ENCODE measurements around the gene PHLDB2. TPM values are rescaled to one million over a fixed set of nuclear protein-coding genes. Genes with fewer than 3 reads are reported as not detected.
A peak's percentile ranks its signal among the peaks of the same experiment; 100 is the strongest.

The PHLDB2 gene
- total RNA-seq, 2 experiments from 2014 or later, result 5.8 to 6.0 TPM

DNA sequence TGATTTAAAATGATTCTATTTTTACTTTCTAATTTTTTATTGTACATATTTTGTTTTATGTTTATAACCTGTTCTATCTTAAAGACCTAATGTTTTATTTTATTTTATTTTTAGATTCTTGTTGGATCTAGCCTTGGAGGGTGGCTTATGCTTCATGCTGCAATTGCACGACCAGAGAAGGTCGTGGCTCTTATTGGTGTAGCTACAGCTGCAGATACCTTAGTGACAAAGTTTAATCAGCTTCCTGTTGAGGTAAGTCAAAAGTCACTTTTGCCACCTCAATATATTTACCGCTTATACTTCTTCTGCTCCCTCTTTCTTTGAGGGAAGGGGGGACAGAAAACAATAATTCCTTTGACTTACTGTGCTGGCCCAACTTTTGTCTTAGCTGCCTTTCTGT lies 127.7 kb downstream of the PHLDB2 start:
- ChIA-PET CTCF (interaction anchor here (1.2 kb wide), 1 partner anchor 27 kb away, joined by 3 read pairs; no protein-coding TSS in a partner anchor), POLR2A (interaction anchor here (1.0 kb wide), 1 partner anchor 8 kb away, joined by 4 read pairs; the partner anchor contains the start of gene ABHD10)
- H3K4me3 Mint-ChIP-seq, result no peak overlapping the region
- intact Hi-C loops (cut with DNase I, micrococcal nuclease), result loop anchor here in 1 of 2 experiments (5.0 kb wide), 1 partner anchor 56 kb away; no protein-coding TSS in a partner anchor
- TF ChIP-seq, protein P1, sequence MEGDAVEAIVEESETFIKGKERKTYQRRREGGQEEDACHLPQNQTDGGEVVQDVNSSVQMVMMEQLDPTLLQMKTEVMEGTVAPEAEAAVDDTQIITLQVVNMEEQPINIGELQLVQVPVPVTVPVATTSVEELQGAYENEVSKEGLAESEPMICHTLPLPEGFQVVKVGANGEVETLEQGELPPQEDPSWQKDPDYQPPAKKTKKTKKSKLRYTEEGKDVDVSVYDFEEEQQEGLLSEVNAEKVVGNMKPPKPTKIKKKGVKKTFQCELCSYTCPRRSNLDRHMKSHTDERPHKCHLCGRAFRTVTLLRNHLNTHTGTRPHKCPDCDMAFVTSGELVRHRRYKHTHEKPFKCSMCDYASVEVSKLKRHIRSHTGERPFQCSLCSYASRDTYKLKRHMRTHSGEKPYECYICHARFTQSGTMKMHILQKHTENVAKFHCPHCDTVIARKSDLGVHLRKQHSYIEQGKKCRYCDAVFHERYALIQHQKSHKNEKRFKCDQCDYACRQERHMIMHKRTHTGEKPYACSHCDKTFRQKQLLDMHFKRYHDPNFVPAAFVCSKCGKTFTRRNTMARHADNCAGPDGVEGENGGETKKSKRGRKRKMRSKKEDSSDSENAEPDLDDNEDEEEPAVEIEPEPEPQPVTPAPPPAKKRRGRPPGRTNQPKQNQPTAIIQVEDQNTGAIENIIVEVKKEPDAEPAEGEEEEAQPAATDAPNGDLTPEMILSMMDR (IDR thresholded peaks at IDR 0.05), result no peak
- no peaks in the 10 kb centered on the region for H3K27me3 Mint-ChIP-seq
- ATAC-seq (ENCODE audit: poor library complexity), result no peak
- Histone ChIP-seq H3K27ac (ENCODE audit: low read depth in 1 of 2, low read length in 2 of 2) (no peak overlapping the region), H3K4me1 (ENCODE audit: insufficient read depth, low read length) (no peaks in the 10 kb centered on the region), H3K4me3 (ENCODE audit: low read length) (no peak overlapping the region), H3K9me3 (ENCODE audit: control insufficient read depth in 1 of 2, insufficient read depth in 1 of 2, low read length in 2 of 2) (no peaks in the 10 kb centered on the region), H3K36me3 (ENCODE audit: insufficient read depth, low read length) (peaks cover 44% of the 10 kb centered on the region), H3K27me3 (ENCODE audit: control insufficient read depth in 1 of 2, insufficient read depth in 2 of 2, low read length in 2 of 2) (no peaks in the 10 kb centered on the region)
- no peaks in the 10 kb centered on the region for H3K9me3 Mint-ChIP-seq
- DNase-seq, result no peak
- peaks cover 65% of the 10 kb centered on the region for H3K4me1 Mint-ChIP-seq (ENCODE audit: low read depth)
- peaks cover 77% of the 10 kb centered on the region for H3K36me3 Mint-ChIP-seq (ENCODE audit: low read depth)
- no peak overlapping the region for H3K27ac Mint-ChIP-seq

DNA sequence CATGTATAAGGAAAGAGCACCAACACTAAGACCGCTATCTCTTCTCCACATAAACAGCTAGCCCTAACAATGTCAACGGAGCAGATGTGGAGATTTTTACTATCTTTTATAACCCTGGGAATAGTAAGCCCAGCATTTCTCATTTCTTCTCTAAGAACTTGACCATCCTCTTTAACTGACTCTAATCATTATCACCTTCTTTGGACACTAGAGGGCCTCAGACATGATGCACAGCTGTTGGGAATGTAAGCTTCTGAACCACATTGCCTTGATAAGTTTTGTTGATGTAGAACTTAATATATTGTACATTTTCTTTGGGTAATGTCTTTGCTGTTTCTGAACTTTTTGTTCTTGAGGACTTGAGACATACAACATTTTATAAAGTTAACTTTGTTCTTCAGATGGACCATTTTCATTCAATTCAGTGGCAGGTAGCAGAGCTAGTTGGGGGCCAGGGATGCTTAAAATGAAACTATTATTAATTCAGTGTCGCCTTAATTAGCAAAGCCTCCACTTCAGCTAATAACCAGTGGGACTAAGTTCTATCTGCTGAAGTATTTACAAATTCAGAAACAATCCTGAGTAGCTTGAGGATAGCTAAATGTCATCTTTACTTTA lies 130.1 kb downstream of the PHLDB2 start:
- no peaks in the 10 kb centered on the region for H3K4me1 ChIP-seq (ENCODE audit: insufficient read depth, low read length)
- Mint-ChIP-seq H3K4me3 (no peak overlapping the region), H3K36me3 (ENCODE audit: low read depth) (peaks cover 77% of the 10 kb centered on the region), H3K27ac (no peak overlapping the region), H3K9me3 (no peaks in the 10 kb centered on the region), H3K27me3 (no peaks in the 10 kb centered on the region), H3K4me1 (ENCODE audit: low read depth) (peaks cover 45% of the 10 kb centered on the region)
- ChIA-PET CTCF (interaction anchor here (1.0 to 1.9 kb wide), 6 partner anchors 9 to 122 kb away, joined by 4 to 23 read pairs (median 4); partner anchors contain the start of gene TAGLN3), POLR2A (interaction anchor here (0.8 to 4.9 kb wide), 8 partner anchors 8 to 129 kb away, joined by 3 to 41 read pairs (median 3); partner anchors contain the start of gene ABHD10)
- peaks cover 53% of the 10 kb centered on the region for H3K36me3 ChIP-seq (ENCODE audit: insufficient read depth, low read length)
- DNase-seq, result peak in 3 of 14 experiments; percentile 54 to 64 (median 61)
- intact Hi-C loops (cut with DNase I, micrococcal nuclease), result loop anchor here in 1 of 2 experiments (2.0 to 5.0 kb wide), 2 partner anchors 24 to 53 kb away; no protein-coding TSS in a partner anchor
- ATAC-seq (ENCODE audit: poor library complexity), result peak; percentile 77
- H3K9me3 ChIP-seq (ENCODE audit: control insufficient read depth in 1 of 2, insufficient read depth in 1 of 2, low read length in 2 of 2), result no peaks in the 10 kb centered on the region
- TF ChIP-seq, protein P1 (IDR thresholded peaks at IDR 0.05), result peak; percentile 81
- no peaks in the 10 kb centered on the region for H3K27me3 ChIP-seq (ENCODE audit: control insufficient read depth in 1 of 2, insufficient read depth in 2 of 2, low read length in 2 of 2)
- H3K27ac ChIP-seq (ENCODE audit: low read depth in 1 of 2, low read length in 2 of 2), result no peak overlapping the region
- no peak overlapping the region for H3K4me3 ChIP-seq (ENCODE audit: low read length)

DNA sequence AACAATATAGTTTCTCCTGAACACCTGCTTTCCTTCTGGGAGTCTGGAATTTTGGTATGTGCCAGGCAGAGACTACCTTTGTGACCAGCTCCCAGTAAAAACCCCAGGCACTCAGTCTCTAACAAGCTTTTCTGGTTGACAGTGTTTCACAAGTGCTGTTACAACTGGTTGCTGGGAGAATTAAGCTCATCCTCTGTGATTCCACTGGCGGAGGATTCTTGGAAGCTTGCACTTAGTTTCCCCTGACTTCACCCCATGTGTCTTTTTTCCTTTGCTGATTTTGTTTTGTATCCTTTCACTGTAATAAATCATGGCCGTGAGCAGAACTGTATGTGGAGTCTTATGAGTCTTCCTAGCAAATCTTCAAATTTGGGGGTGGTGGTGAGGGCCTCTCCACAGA lies 134.0 kb downstream of the PHLDB2 start:
- no peaks in the 10 kb centered on the region for H3K27me3 Mint-ChIP-seq
- Histone ChIP-seq H3K4me3 (ENCODE audit: low read length) (no peak overlapping the region), H3K4me1 (ENCODE audit: insufficient read depth, low read length) (no peaks in the 10 kb centered on the region), H3K27ac (ENCODE audit: low read depth in 1 of 2, low read length in 2 of 2) (no peak overlapping the region), H3K27me3 (ENCODE audit: control insufficient read depth in 1 of 2, insufficient read depth in 2 of 2, low read length in 2 of 2) (no peaks in the 10 kb centered on the region), H3K36me3 (ENCODE audit: insufficient read depth, low read length) (peaks cover 36% of the 10 kb centered on the region), H3K9me3 (ENCODE audit: control insufficient read depth in 1 of 2, insufficient read depth in 1 of 2, low read length in 2 of 2) (no peaks in the 10 kb centered on the region)
- H3K36me3 Mint-ChIP-seq (ENCODE audit: low read depth), result peaks cover 55% of the 10 kb centered on the region
- DNase-seq (no peak), ATAC-seq (ENCODE audit: poor library complexity) (no peak)
- no peaks in the 10 kb centered on the region for H3K9me3 Mint-ChIP-seq
- ChIA-PET POLR2A (no interaction called here), CTCF (interaction anchor here (2.2 kb wide), 1 partner anchor 20 kb away, joined by 7 read pairs; no protein-coding TSS in a partner anchor)
- H3K4me3 Mint-ChIP-seq, result no peak overlapping the region
- H3K27ac Mint-ChIP-seq, result no peak overlapping the region
- TF ChIP-seq, protein P1 (IDR thresholded peaks at IDR 0.05), result no peak
- H3K4me1 Mint-ChIP-seq (ENCODE audit: low read depth), result peaks cover 14% of the 10 kb centered on the region
- intact Hi-C loops (cut with DNase I, micrococcal nuclease), result no loop called here
